ENCODE measurements around the gene CDCP2. TPM values are rescaled to one million over a fixed set of nuclear protein-coding genes. Genes with fewer than 3 reads are reported as not detected.

Gene CDCP2
- total RNA-seq, 4 donors from 2014 or later = 0.19 TPM; not detected in 3

- ATAC-seq (ENCODE audit: low FRiP score) = no peak
- DNase-seq (ENCODE audit: low spot score) = no peak
- TF ChIP-seq, protein P1, sequence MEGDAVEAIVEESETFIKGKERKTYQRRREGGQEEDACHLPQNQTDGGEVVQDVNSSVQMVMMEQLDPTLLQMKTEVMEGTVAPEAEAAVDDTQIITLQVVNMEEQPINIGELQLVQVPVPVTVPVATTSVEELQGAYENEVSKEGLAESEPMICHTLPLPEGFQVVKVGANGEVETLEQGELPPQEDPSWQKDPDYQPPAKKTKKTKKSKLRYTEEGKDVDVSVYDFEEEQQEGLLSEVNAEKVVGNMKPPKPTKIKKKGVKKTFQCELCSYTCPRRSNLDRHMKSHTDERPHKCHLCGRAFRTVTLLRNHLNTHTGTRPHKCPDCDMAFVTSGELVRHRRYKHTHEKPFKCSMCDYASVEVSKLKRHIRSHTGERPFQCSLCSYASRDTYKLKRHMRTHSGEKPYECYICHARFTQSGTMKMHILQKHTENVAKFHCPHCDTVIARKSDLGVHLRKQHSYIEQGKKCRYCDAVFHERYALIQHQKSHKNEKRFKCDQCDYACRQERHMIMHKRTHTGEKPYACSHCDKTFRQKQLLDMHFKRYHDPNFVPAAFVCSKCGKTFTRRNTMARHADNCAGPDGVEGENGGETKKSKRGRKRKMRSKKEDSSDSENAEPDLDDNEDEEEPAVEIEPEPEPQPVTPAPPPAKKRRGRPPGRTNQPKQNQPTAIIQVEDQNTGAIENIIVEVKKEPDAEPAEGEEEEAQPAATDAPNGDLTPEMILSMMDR (IDR thresholded peaks at IDR 0.05) = no peak
Observed at GRCh38 chr1:54112705-54113368, 40.0 kb downstream of the CDCP2 start.

GRCh38 chr1:54112027-54112426 is 40.8 kb downstream of the CDCP2 start:
- TF ChIP-seq, protein P1 (IDR thresholded peaks at IDR 0.05) = no peak
- ATAC-seq (ENCODE audit: low FRiP score) (no peak), DNase-seq (ENCODE audit: low spot score) (no peak)

DNA sequence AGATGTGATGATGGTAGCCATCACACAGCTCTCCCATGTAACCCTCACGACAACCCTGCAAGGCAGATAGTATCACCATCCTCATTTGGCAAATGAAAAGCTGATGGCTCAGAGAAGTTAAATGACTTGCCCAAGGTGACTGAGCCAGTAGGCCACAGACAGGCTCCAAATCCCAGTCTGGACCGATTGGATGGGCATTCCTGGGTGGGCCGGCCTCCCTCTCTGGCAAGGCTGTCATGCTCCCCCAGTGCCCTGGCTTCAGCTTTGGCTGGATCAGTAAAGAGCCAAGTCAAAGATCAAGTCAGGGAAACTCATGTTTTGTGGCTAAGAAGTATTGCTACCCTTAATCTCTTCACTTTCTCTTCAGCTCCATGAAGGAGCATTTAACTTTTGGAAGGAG is 41.2 kb downstream of the CDCP2 start:
- no peak for DNase-seq (ENCODE audit: low spot score)

GRCh38 chr1:54110996-54111395 is 41.8 kb downstream of the CDCP2 start:
- no peak for ATAC-seq (ENCODE audit: low FRiP score)
- TF ChIP-seq, protein P1 (IDR thresholded peaks at IDR 0.05) = no peak

More for the DNA sequence above, 41.2 kb downstream of the CDCP2 start:
- TF ChIP-seq, protein P1 (IDR thresholded peaks at IDR 0.05) = no peak
- no peak for ATAC-seq (ENCODE audit: low FRiP score)

DNA sequence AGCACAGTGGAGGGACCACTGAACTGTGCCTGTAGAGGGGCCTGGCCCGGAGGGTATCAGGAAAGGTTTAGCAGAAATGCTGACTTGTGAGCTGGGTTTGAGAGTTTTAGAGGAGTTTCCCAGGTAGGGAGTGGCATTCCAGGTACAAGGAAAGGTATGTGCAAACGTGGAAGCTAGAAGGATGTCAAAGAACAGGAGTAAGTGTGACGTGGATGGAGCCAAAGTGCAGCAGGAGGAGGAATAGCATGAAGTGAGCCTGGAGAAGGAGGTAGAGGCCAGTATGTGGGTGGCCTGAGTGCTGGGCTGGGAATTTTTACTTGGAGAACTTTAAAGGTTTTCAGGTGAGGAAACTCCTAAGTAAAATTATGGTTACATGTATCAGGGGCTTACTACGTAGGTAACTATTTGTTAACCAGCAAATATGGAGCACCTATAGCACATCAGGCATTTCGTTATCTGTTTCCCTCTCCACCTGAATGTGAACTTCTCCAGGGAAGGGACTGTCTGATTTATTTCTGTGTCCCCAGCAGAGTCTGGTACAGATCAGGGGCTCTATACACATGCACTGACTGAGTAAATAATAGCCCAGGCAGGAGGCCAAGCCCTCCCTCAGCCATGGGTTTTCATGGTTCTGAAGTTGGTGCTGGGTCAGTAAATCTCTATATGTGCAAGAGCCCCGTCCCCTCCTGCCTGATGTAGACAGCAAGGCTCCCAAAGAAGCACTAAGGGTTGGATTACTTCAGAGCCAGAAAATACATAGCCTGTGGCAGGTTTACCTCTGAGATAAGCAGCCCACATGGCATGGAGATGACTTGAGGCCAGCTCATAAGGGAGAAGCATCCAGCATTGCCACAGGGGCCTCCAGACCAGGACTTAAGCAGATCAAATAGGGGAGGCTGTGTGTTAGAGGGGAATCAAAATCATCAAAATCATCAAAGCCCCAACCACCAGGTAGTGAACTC is 43.4 kb downstream of the CDCP2 start:
- ATAC-seq (ENCODE audit: low FRiP score) (no peak), DNase-seq (ENCODE audit: low spot score) (no peak)
- TF ChIP-seq, protein P1 (IDR thresholded peaks at IDR 0.05) = no peak

More at GRCh38 chr1:54110996-54111395, 41.8 kb downstream of the CDCP2 start:
- DNase-seq (ENCODE audit: low spot score) = no peak

DNA sequence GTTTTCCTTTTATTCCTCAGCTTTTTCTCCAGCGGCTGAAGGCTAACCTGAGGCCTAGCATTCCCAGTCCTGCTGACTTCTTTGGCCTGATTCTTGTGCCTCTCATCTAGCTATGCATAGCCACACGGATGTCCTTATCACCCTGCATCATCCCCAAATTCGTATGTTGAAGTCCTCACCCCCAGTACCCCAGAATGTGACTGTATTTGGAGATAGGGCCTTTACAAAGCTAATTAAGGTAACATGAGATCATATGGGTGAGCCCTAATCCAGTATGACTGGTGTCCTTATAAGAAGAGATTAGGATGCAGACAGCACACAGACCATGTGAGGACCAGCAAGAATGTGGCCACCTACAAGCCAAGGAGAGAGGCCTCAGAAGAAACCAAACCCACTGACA is 44.6 kb downstream of the CDCP2 start:
- TF ChIP-seq, protein P1 (IDR thresholded peaks at IDR 0.05) = no peak
- no peak for ATAC-seq (ENCODE audit: low FRiP score)
- DNase-seq (ENCODE audit: low spot score) = no peak
